ENCODE results near the gene KCTD2. TPM values are rescaled to one million over a fixed set of nuclear protein-coding genes. Genes with fewer than 3 reads are reported as not detected.

KCTD2 gene
- total and polyA plus RNA-seq, 2 of the 13 experiments (the other 11 are each of a cell fraction or from before 2014, with no cell fraction given), result 28.3 to 32.6 TPM

- peak; percentile 54; the same call in 1 of the 2 replicates for TF ChIP-seq PATZ1 (CRISPR knock-in tag; IDR thresholded peaks at IDR 0.05)
- TF ChIP-seq ZNF747 (CRISPR knock-in tag; IDR thresholded peaks at IDR 0.05; ENCODE audit: borderline replicate concordance), result peak; percentile 50; the same call in 1 of the 2 replicates
- peak; percentile 88; the same call in 1 of the 2 replicates for TF ChIP-seq DMTF1 (CRISPR knock-in tag; IDR thresholded peaks at IDR 0.05)
- peak; percentile 80 for TF ChIP-seq SALL1 (CRISPR knock-in tag; IDR thresholded peaks at IDR 0.05)
- no peak for TF ChIP-seq XRCC5 (optimal IDR thresholded peaks at IDR 0.05; ENCODE audit: low read length)
- no peak for TF ChIP-seq ZNF720 (CRISPR knock-in tag; IDR thresholded peaks at IDR 0.05)
- TF ChIP-seq, protein P1, sequence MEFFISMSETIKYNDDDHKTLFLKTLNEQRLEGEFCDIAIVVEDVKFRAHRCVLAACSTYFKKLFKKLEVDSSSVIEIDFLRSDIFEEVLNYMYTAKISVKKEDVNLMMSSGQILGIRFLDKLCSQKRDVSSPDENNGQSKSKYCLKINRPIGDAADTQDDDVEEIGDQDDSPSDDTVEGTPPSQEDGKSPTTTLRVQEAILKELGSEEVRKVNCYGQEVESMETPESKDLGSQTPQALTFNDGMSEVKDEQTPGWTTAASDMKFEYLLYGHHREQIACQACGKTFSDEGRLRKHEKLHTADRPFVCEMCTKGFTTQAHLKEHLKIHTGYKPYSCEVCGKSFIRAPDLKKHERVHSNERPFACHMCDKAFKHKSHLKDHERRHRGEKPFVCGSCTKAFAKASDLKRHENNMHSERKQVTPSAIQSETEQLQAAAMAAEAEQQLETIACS (CRISPR knock-in tag; IDR thresholded peaks at IDR 0.05), result no peak; the same call in 1 of the 2 replicates
- TF ChIP-seq ZNF660 (CRISPR knock-in tag; IDR thresholded peaks at IDR 0.05; ENCODE audit: borderline replicate concordance, low read depth), result no peak
- peak; percentile 91 for TF ChIP-seq BORCS8-MEF2B (CRISPR knock-in tag; IDR thresholded peaks at IDR 0.05)
- 0 out of 2 replicates have a peak, but pooled peaks have one; percentile 19 for TF ChIP-seq HNRNPL (IDR thresholded peaks at IDR 0.05; ENCODE audit: low read depth, low read length)
- no peak for TF ChIP-seq ZNF557 (CRISPR knock-in tag; IDR thresholded peaks at IDR 0.05)
- TF ChIP-seq SP1 (IDR thresholded peaks at IDR 0.05), result no peak
- TF ChIP-seq SP1 (CRISPR knock-in tag; IDR thresholded peaks at IDR 0.05), result peak; percentile 75
- no peak for TF ChIP-seq ZNF768 (CRISPR knock-in tag; IDR thresholded peaks at IDR 0.05)
- no peak; the same call in 1 of the 2 replicates for TF ChIP-seq RORA (CRISPR knock-in tag; IDR thresholded peaks at IDR 0.05)
- TF ChIP-seq HNRNPK (IDR thresholded peaks at IDR 0.05; ENCODE audit: low read depth, low read length, poor library complexity, severe bottlenecking), result no peak
- peak; percentile 88 for TF ChIP-seq YEATS4 (CRISPR knock-in tag; IDR thresholded peaks at IDR 0.05; ENCODE audit: borderline replicate concordance)
- 0 out of 2 replicates have a peak, but pooled peaks have one; percentile 1 for TF ChIP-seq ZNF749 (CRISPR knock-in tag; IDR thresholded peaks at IDR 0.05; ENCODE audit: borderline replicate concordance)
- peak; percentile 87 for TF ChIP-seq ZNF563 (CRISPR knock-in tag; IDR thresholded peaks at IDR 0.05)
- TF ChIP-seq NFKBIZ (CRISPR knock-in tag; IDR thresholded peaks at IDR 0.05), result peak; percentile 76
- TF ChIP-seq, protein P2, sequence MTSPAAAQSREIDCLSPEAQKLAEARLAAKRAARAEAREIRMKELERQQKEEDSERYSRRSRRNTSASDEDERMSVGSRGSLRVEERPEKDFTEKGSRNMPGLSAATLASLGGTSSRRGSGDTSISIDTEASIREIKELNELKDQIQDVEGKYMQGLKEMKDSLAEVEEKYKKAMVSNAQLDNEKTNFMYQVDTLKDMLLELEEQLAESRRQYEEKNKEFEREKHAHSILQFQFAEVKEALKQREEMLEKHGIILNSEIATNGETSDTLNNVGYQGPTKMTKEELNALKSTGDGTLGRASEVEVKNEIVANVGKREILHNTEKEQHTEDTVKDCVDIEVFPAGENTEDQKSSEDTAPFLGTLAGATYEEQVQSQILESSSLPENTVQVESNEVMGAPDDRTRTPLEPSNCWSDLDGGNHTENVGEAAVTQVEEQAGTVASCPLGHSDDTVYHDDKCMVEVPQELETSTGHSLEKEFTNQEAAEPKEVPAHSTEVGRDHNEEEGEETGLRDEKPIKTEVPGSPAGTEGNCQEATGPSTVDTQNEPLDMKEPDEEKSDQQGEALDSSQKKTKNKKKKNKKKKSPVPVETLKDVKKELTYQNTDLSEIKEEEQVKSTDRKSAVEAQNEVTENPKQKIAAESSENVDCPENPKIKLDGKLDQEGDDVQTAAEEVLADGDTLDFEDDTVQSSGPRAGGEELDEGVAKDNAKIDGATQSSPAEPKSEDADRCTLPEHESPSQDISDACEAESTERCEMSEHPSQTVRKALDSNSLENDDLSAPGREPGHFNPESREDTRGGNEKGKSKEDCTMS (CRISPR knock-in tag; conservative IDR thresholded peaks at IDR 0.05), result no peak; the same call in 1 of the 2 replicates
These were observed 12.7 kb upstream of the KCTD2 start (continued) for GRCh38 chr17:75034236-75034908.

Measured in HepG2 (cell line).